ENCODE measurements around the gene PDIA5.

The PDIA5 gene

GRCh38 chr3:123044981-123045763 is 21.7 kb upstream of the PDIA5 start:
- no peak for DNase-seq

DNA sequence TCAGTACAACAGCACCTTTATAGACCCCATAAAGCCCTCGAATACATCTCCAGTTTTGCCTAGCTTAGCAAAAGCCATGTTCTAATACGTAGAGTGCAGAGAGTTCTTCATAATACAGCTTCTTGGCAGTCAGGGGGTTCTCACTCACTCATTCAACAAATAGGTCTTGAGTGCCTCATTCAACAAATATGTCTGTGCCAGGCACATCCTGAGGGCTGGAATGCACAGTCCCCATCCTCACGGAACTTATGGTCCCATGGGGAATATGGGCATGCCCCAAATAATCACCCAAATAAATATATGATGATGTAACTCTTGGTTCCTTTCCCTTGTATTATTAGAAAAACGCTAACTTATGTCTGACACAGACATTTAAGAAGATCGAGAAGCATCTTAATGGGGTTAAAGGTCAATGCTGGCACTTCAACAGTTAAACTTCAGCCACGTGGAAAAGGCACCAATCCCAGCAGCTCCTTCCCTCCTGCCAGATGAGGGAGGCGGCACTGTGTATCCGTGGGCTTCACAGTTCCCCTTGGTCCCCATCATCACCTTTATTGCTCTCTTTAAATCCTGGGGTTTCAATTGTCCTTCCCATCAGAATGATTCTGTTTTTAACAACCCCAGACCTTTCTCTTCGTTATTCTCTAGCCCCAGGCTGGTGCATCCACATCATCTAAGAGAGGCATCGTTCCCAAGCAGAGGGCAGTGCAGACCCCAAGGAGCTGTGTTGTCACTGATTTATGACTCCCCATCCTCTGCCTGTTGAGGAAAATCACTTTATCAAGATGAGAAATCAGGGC is 20.4 kb upstream of the PDIA5 start:
- no peak for DNase-seq

- no peak for DNase-seq
Observed at GRCh38 chr3:123047062-123047319, 19.8 kb upstream of the PDIA5 start.

- no peak for DNase-seq
Observed at GRCh38 chr3:123048480-123049237, 18.2 kb upstream of the PDIA5 start.

DNA sequence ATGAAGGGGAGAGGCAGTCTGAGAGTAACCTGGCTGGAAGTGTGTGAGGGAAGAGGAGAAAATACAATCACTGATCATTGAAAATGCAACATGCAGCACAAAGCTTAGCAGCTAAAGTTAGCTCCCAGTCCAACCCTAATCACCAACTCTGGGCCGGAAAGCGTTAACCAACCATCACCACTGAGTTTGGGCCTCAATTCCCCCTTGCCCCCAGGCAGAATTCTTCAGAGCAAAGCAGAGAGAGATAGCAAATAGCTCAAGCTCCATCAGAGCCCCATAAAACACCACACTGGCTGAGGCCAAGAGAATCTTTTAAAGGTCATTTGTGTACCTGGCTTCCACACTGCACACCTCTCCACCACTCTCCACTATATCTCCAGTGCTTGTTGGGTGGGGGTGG is 16.2 kb upstream of the PDIA5 start:
- no peak for DNase-seq

GRCh38 chr3:123053107-123053506 is 13.7 kb upstream of the PDIA5 start:
- no peak for DNase-seq

GRCh38 chr3:123054109-123054778 is 12.6 kb upstream of the PDIA5 start:
- no peak for DNase-seq

DNA sequence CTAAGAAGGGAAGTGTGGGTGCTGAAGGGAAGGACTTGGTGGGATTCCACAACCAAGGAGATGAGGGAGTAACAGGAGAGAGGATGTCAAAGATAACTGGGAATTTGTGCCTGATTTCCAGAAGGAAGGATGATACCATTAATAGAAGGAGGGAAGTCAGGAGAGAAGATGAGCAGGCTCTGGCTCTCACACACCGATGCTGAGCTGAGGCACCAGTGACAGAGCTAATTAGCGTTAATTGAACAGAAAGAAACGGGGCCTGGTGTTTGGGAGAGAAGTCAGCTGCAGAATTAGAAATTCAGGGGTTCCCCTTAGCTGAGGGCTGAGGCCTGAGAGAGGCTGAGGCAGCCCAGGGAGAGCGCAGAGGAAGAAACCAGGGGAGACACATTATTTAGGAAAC is 11.9 kb upstream of the PDIA5 start:
- no peak for DNase-seq

- no peak for DNase-seq
Observed at GRCh38 chr3:123055352-123055751, 11.5 kb upstream of the PDIA5 start.

- DNase-seq: no peak
Observed at GRCh38 chr3:123058505-123058904, 8.3 kb upstream of the PDIA5 start.

DNA sequence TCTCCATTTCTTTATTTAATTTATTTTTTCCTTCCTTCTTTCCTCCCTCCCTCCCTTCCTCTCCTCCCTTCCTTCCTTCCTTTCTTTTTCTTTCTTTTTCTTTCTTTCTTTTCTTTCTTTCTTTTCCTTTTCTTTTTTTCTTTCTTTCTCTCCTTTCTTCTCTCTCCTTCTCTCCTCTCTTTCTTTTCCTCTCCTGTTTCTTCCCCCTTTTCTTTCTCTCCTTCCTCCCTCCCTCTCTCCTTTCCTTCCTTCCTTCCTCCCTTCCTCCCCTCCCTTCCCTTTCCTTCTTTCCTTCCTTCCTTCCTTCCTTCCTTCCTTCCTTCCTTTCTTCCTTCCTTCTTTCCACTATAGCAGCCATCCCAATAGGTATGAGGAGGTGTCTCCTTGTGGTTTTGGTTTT is 6.8 kb upstream of the PDIA5 start:
- DNase-seq: no peak

GRCh38 chr3:123061856-123062255 is 5.0 kb upstream of the PDIA5 start:
- no peak for DNase-seq

DNA sequence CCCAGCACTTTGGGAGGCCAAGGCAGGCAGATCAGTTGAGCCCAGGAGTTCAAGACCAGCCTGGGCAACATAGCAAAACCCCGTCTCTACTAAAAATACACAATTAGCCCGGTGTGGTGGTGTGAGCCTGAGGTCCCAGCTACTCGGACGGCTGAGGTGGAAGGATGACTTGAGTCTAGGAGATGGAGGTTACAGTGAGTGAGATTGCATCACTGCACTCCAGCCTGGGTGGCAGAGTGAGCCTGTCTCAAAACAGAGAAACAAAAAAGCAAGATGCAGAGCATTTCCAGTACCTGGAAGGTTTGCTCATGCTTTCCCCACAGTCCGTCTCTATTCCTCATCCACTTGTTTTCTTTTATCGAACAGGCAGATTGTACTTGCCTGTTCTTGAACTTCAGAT is 3.8 kb upstream of the PDIA5 start:
- no peak for DNase-seq

GRCh38 chr3:123064506-123064905 is 2.3 kb upstream of the PDIA5 start:
- no peak for DNase-seq

DNA sequence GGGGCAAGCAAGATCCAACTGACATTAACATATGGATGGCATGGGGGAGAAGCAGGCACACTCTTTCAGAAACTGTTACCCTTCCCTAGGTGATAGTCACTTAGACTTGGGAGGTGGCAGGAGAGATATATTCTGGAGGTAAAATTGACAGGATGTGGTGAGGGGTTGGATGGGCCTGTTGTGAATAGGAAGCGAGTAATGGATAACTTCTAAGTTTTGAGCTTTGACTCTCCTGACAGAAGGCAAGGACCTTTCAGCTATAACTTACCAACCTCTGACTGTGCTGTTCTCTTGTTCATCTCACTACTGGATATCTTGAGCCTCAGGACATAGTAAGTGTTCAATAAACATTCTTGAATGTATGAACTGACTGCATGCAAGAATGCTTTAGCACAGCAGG is 1.9 kb upstream of the PDIA5 start:
- DNase-seq: no peak

DNA sequence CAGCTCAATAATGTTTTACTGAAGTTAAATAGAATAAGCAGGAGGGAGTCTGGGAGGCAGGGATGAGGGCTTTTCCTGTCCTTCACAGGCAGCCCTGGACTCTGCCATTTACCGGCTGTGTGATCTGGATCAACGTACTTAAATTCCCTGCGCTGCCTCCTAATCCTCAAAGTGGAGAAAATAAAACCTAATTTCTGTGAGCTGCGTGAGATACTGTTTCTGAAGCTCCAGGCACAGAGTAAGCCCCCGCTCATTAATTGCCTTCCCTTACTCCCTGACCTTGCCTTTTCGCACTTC is 278 bp upstream of the PDIA5 start:
- no peak for DNase-seq

DNA sequence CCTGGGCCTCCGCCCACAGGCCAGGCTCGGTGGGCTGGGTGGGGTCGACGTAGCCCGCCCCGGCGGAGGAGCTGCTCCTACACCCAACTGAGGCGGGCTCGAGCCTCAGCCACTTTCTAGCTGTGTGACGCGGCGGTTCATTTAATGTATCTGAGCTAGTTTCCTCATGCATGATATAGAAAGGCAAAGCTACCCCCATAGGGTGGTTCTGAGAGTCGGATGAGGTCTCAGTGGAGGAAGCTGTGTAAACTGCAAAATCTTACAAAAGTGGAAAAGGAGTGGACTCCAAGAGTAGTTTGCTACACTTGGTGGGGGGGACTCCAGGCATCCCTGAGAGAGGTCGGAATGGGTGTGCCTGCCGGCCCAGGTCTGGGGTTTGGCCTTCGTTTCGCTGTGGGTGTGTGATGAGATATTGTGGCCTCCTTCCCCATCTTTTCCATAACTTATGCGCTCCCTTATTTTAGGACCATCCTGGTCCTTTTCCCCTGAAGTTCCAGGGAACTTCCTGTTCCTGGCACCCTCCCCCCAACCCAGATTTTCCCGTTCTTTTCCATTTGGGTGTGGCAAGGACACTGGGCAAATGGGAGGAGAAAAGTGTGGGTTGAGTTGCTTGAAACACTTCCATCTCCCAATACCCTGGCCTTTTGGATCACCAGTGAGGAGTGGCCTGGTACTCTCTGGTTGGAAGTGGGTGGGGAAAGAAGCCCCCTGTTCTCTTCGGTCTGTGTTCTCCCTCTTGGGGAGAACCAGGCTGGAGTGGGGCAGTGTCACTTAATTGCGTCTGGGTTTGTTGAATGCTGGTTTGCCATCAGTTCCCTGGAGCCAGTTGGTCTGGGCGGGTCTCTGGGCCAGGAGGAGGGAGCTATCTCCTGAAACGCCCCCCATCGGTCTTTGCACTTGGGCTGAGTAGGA is 1.1 kb downstream of the PDIA5 start:
- no peak for DNase-seq

- no peak for DNase-seq
Observed at GRCh38 chr3:123068601-123069381, 2.0 kb downstream of the PDIA5 start.

- DNase-seq: no peak
Observed at GRCh38 chr3:123070510-123070909, 3.7 kb downstream of the PDIA5 start.

DNA sequence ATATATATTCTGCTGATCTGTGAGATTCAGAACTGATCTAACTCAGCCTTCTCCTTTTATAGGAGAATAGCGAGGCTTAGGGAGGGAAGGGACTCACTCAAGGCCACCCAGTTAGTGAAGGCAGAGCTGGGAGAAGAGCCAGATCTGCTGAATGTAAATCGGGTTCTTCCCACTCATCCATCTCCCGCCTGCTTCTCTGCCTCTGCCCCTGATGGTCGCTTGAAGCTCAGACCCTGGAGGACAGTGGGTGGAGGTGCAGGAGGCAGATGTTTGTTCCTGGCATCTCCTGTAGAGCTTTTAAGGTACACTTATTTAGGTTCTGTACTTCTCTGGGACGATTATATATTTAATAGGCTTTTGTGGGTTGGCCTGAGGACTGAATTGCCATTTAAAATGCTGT is 4.3 kb downstream of the PDIA5 start:
- DNase-seq: no peak

GRCh38 chr3:123071581-123071980 is 4.8 kb downstream of the PDIA5 start:
- DNase-seq: no peak

DNA sequence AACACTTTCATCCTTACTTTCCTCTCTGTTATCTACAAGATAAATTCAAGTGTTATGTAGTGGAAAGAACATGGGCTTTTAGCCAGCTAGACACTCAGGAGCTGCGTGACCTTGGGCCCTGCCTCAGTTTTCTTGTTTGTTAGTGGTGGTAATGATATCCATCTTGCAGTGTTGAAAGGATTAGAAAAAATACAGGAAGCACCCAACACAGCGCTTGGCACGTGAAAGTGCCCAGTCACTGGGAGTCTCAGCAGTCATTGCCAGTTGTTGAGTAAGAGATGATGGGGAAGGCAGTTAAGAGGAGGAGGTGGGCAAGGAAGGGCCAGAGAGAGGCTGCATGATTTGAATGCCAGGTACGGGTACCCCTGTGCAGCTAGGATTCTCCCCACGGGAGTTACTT is 5.3 kb downstream of the PDIA5 start:
- no peak for DNase-seq
